Karpas-422 (cell line): Measurements from ENCODE around the gene GJB4. TPM values are rescaled to one million over a fixed set of nuclear protein-coding genes. Genes with fewer than 3 reads are reported as not detected.
"Not testable (repeated sequence)": the region's sequence is repeated elsewhere in the genome, so short reads cannot be mapped to it uniquely, and the experiment has no call there.

Experiments
- DNase-seq: peaks from one replicate; pipeline ENCODE4 v3.0.0-alpha.2; 2015
- H2AFZ ChIP-seq: fragments of 200-600 bp; sonication (generic); 2 replicates; pipeline ENCODE4 v1.6.1; 2014; ENCODE audit warnings: antibody characterized with exemption, low read length, mixed read lengths
- H3K27ac ChIP-seq: fragments of 200-600 bp; sonication (generic); 2 replicates; pipeline ENCODE4 v1.5.1; 2014; ENCODE audit warnings: mild to moderate bottlenecking, low read length, moderate library complexity
- H3K27me3 ChIP-seq: fragments of 200-600 bp; sonication (generic); 2 replicates; pipeline ENCODE4 v1.6.1; 2014; ENCODE audit warnings: low read length, mixed read lengths
- H3K36me3 ChIP-seq: fragments of 200-600 bp; sonication (generic); 2 replicates; pipeline ENCODE4 v1.6.1; 2014; ENCODE audit warnings: low read length, mixed read lengths; ENCODE audit not compliant: insufficient read depth
- H3K4me1 ChIP-seq: fragments of 200-600 bp; sonication (generic); 2 replicates; pipeline ENCODE4 v1.6.1; 2014; ENCODE audit warnings: mild to moderate bottlenecking, low read length, mixed read lengths
- H3K4me2 ChIP-seq: fragments of 200-600 bp; sonication (generic); 2 replicates; pipeline ENCODE4 v1.6.1; 2014; ENCODE audit warnings: low read length, low read depth, mild to moderate bottlenecking; ENCODE audit not compliant: poor library complexity, severe bottlenecking
- H3K4me3 ChIP-seq: fragments of 200-600 bp; sonication (generic); 2 replicates; pipeline ENCODE4 v1.5.1; 2014; ENCODE audit warnings: mild to moderate bottlenecking, antibody characterized with exemption, low read length, mixed read lengths
- H3K79me2 ChIP-seq: fragments of 200-600 bp; sonication (generic); 2 replicates; pipeline ENCODE4 v1.6.1; 2014; ENCODE audit warnings: mild to moderate bottlenecking, low read length, mixed read lengths
- H3K9ac ChIP-seq: fragments of 200-600 bp; sonication (generic); 2 replicates; pipeline ENCODE4 v1.6.0; 2014; ENCODE audit warnings: low read length
- H3K9me2 ChIP-seq: fragments of 200-600 bp; sonication (generic), shearing (Covaris generic); replicated peaks from 2 replicates; pipeline ENCODE4 v1.6.0; 2014; ENCODE audit warnings: mild to moderate bottlenecking, low read length, moderate library complexity; ENCODE audit not compliant: insufficient read depth
- H3K9me3 ChIP-seq: fragments of 300-700, 200-600 bp; sonication (generic); 2 replicates; pipeline ENCODE4 v1.6.1; 2014; ENCODE audit warnings: low read length, mixed read lengths
- H4K20me1 ChIP-seq: fragments of 200-600 bp; sonication (generic); 2 replicates; pipeline ENCODE4 v1.6.1; 2014; ENCODE audit warnings: mild to moderate bottlenecking, antibody characterized with exemption, low read length, low read depth; ENCODE audit not compliant: insufficient read depth
- total RNA-seq: library from RNA; depleted of rRNA; stranded (reverse); fragments of >200 nt; shearing (Covaris generic); gene quantifications from 2 replicates; pipeline ENCODE4 v1.2.3, GENCODE V29; 2014; ENCODE audit warnings: low replicate concordance; rRNA removed

The GJB4 gene
- total RNA-seq, 1 experiment from 2014 or later, result not detected

- no peak overlapping the region for H2AFZ ChIP-seq
- no peaks in the 10 kb centered on the region for H3K4me1 ChIP-seq
- H3K27me3 ChIP-seq, result no peaks in the 10 kb centered on the region
- no peak overlapping the region for H3K27ac ChIP-seq
- H3K4me3 ChIP-seq, result no peak overlapping the region
- H3K36me3 ChIP-seq, result no peaks in the 10 kb centered on the region
- no peaks in the 10 kb centered on the region for H4K20me1 ChIP-seq
- no peaks in the 10 kb centered on the region for H3K79me2 ChIP-seq
- DNase-seq, result no peak
- no peaks in the 10 kb centered on the region for H3K9me2 ChIP-seq
- no peak overlapping the region for H3K4me2 ChIP-seq
- H3K9me3 ChIP-seq, result no peaks in the 10 kb centered on the region
- H3K9ac ChIP-seq, result no peak overlapping the region
These were observed 48.7 kb downstream of the GJB4 start for GRCh38 chr1:34808051-34808810.

GRCh38 chr1:34810781-34811180 is 51.2 kb downstream of the GJB4 start:
- not testable (repeated sequence) for H3K27me3 ChIP-seq, DNase-seq, H3K9ac ChIP-seq, H4K20me1 ChIP-seq, H2AFZ ChIP-seq, H3K4me3 ChIP-seq, H3K9me2 ChIP-seq, H3K9me3 ChIP-seq, H3K27ac ChIP-seq, H3K4me2 ChIP-seq, H3K79me2 ChIP-seq, H3K4me1 ChIP-seq, H3K36me3 ChIP-seq

Other genes with a start within 250 kb of the GJB4 start
- not detected in 2 replicates for gene GJB5, start 4.7 kb upstream of the GJB4 start, total RNA-seq
- not detected in 2 replicates for gene GJB3, start 21.5 kb downstream of the GJB4 start, total RNA-seq
- not detected in 2 replicates for gene GJA4, start 33.3 kb downstream of the GJB4 start, total RNA-seq
- 25.3 and 33.0 TPM in 2 replicates for gene SMIM12, start 100.0 kb downstream of the GJB4 start, total RNA-seq
- gene DLGAP3, start 169.9 kb downstream of the GJB4 start, total RNA-seq, result 4.1 and 9.5 TPM in 2 replicates
- 27.5 and 66.5 TPM in 2 replicates for gene TMEM35B, start 225.6 kb downstream of the GJB4 start, total RNA-seq